HUDEP-2 (cell line): Measurements from ENCODE around the gene PSMB8.

Experiments used
- DNase-seq, 76 experiments: peaks; one replicate each; lab custom pipeline; 2025; ENCODE audit not compliant: unreplicated experiment in 76 of 76; lab: John Stamatoyannopoulos, UW

The PSMB8 gene

DNA sequence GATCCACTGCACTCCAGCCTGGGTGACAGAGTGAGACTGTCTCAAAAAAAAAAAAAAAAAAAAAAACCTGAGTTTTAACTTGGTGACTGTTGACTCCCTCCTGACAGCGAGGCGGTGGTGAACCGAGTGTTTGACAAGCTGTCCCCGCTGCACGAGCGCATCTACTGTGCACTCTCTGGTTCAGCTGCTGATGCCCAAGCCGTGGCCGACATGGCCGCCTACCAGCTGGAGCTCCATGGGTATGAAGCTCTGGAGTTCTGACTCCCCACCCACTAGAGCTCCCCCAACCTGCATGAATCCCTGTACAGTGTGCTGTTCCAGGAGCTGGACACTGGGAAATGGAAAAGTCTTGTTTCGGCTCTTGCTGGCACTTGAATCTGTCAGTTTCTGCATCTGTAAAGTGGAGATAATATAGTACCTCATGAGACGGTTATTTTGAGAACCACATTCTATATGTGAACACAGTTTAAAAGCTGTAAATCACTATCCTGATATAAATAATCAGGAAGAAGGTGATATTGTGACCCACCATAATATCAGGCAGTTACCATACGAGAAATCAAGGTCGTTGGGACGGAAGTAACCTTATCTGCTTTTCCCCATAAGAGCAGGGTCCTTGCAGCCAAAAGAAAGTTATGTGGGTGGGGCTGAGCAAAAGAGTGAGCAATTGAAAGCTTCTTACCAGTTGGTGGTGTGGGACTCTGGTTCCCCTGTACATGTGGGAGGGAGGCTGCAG is 13.5 kb upstream of the PSMB8 start:
- DNase-seq = peak in 56 of 76 experiments; percentile 9 to 81 (median 40)

DNA sequence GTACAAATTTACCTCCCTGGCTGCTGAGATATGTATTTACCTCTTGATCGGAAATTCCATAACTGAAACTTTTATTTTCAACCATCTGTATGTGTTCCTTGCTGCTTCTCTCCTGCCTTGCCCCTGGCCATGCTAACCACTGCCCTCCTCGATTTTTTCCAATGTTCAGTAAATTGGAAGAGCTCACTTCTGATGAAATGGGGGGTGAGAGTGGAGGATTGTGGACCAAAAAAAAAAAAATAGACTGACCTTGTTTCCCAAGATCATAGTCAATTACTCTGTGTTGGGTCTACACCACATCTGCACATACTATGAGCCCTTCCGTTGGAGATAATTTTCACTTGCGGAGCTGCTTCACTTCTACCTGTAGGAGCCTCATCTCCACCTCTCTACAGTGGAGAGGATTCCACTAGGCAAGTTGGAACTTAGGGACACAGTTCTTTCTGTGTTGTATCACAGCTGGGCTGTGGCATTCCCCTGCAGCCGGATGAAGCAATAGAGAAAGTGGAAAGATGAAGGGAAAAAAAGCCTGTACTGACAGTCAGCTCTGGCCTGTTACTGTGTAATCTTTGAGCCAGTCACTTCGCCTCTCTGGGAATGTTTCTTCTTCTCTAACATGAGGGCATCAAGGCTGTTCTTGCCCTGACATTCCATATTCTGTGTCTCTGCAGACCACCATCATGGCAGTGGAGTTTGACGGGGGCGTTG is 11.8 kb upstream of the PSMB8 start:
- DNase-seq = no peak

DNA sequence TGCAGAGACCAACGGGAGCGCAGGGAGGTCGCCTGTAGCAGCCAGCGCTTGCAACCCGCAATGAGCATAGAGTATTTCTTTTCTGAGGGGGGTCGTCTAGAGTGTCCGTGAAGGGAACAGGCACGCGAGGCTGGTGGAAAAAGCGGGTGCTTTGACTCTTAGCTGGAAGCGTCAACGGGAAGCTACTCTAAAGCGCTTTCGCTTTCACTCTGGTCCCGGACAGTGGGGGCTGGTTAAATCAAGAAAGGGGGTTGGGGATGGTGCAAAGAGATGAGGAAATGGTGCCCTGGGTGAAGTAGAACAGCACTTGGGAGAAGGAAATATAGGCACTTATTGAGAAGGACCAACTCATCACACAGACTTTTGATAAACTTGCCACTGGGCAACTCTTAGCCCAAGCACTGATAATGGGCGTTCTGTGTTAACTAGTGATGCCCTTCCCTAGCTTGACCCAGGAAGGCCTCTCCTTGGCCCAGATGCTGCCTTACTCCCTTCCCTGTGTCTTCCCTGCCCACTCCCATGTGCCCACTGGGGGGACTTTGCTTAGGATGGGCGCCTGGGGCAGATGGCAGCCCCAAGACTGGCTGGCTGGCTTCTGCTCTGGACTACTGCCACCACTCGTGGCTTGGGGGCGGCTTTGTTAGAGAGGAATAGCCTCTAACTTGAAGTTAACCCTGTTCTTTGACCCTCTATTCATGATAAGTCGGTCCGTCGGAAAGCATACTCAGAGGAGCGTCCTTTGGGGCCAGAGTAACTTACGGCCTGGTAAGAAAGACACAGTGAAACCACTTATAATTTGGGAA is 10.7 kb upstream of the PSMB8 start:
- DNase-seq = peak in 1 of 76 experiments; percentile 30

DNA sequence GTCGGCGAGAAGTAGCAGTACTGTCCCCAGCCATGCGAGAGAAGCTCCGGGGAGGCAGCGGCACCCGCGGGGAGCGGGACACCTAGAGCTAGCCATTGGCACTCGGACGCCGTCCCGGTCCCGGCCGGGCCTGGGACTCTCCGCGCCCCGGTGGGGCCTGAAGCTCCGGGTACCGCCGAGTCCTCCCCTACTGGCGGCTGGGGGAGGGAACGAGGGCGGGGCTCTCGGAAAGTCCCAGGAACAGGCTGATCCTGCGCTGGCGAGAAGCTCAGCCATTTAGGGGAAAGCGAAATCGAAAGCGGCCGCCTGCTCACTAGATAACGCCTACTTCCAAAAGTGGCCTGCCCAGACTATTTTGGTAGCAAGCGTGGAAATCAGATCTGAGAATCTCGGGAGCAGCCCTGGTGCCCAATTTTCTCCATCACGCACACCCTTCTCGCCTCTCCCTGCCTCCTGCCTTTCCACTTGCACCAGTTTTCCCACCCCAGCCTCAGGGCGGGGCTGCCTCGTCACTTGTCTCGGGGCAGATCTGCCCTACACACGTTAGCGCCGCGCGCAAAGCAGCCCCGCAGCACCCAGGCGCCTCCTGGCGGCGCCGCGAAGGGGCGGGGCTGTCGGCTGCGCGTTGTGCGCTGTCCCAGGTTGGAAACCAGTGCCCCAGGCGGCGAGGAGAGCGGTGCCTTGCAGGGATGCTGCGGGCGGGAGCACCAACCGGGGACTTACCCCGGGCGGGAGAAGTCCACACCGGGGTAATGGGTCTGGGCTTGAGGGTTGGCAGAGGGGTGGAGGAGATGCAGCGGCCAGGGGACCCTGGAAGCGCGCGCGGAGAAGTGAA is 9.9 kb upstream of the PSMB8 start, which contains the start of the genes PSMB9 and TAP1:
PSMB9 (plus strand) TSS at position 652 of the 835 bp plus-strand sequence; CDS start at position 690, 38 bp downstream.
TAP1 (minus strand) TSS at position 164 of the 835 bp plus-strand sequence; CDS start at position 96, 68 bp downstream.
- peak in 74 of 76 experiments; percentile 69 to 99 (median 89) for DNase-seq

GRCh38 chr6:32852844-32853540 is 9.1 kb upstream of the PSMB8 start:
- DNase-seq = peak in 32 of 76 experiments; percentile 20 to 91 (median 43)

GRCh38 chr6:32852018-32852843 is 8.4 kb upstream of the PSMB8 start:
- no peak for DNase-seq

DNA sequence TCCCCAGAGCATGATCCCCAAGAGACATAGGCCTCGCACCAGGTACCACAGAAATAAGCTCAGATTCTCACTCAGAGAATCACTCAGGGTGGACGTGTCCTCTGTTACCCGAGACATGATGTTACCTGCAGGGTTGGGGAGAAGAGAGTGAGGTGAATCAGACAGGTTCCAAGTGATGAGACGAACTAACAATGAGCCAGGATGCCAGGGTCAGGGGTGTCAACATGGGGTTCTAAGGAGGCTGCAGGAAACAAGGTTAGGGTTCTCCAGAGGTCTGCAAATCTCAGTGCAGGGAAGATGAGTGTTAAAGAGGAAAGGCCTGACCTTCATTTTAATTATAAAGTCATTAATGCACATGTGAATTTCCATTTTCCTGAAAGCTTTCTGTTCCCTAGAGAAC is 7.2 kb upstream of the PSMB8 start:
- DNase-seq = no peak

GRCh38 chr6:32849126-32849525 is 5.3 kb upstream of the PSMB8 start:
- no peak for DNase-seq

DNA sequence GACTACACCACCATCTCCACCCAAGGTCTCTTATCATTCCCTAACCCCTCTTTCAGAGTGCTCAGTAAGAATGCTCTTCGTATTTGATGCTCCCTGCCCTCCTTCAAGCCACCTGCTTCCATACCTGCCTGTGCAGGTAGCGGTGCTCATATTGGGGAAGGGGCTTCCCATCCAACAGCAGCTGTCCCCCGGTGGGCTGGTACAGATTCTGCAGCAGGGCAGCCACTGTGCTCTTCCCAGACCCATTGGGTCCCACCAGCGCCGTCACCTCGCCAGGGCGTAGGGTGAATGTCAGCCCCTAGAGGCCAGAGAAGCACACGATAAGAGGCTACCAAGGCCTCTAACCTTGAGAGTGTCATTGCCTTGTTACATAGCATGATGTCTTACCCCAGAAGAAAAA is 3.9 kb upstream of the PSMB8 start:
- DNase-seq = no peak

DNA sequence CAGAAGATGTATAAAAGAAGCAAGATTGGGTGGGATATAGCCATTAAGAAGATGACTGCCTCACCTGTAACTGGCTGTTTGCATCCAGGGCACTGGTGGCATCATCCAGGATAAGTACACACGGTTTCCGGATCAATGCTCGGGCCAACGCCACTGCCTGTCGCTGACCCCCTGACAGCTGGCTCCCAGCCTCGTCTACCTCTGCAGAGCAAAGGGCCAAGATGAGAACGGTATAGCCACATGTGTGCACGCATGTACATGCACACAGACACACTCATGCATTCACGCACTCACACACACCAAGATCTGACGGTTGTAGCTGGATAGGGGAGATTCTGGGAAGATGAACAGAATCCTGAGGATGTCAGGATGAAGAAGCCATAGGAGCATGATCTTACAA is 3.2 kb upstream of the PSMB8 start:
- no peak for DNase-seq

- DNase-seq = no peak
Observed at GRCh38 chr6:32845384-32845884, 1.6 kb upstream of the PSMB8 start.

- DNase-seq = no peak
Observed at GRCh38 chr6:32844839-32845383, 1.1 kb upstream of the PSMB8 start.

- DNase-seq = peak in 1 of 76 experiments; percentile 19
Observed at GRCh38 chr6:32843331-32843978, 392 bp downstream of the PSMB8 start.

GRCh38 chr6:32842690-32843089 is 1.2 kb downstream of the PSMB8 start:
- DNase-seq = no peak

- no peak for DNase-seq
Observed at GRCh38 chr6:32842021-32842650, 1.7 kb downstream of the PSMB8 start.

DNA sequence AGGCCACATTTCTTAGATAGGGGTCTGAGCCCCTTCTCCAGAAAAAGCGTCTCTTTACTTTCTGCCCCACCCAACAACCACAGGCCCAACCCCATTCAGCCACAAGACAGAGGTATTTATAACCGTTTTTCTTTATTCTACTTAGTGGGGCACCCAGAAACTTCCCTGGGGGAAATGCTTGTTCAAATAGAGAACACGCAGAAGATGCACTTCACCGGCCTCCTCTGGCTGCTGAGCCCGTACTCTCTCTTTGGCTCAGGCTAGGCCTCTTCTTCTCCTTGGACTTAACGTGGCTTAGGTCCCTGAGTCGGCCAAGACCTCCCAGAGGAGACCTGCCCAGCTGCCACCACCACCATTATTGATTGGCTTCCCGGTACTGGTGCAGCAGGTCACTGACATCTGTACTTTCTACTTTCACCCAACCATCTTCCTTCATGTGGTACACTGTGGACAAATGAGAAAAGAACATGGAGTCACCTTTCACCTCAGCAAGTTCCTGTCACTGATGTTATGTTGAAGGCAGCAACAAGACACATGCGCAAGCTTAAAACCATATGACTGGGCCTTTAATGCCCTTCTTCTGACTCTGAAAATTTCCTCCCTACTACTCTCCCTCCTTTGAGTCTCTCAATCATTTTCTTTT is 3.1 kb downstream of the PSMB8 start:
- no peak for DNase-seq

- no peak for DNase-seq
Observed at GRCh38 chr6:32839356-32839755, 4.5 kb downstream of the PSMB8 start.
